DND-41 (cell line): ENCODE results near the gene NFKBIL1.

Source experiments
- ATAC-seq: fragments of 200-7000 bp; cut with Tn5 transposase; 3 replicates; pipeline ENCODE4 v1.9.1; 2021; ENCODE audit warnings: low read depth; ENCODE audit not compliant: insufficient read depth
- DNase-seq: peaks from one replicate; pipeline ENCODE4 v3.0.0-alpha.2; 2020
- H2AFZ ChIP-seq: 2 replicates; pipeline ENCODE4 v1.6.0; 2012; ENCODE audit warnings: low read depth, low read length
- H3K27ac ChIP-seq: 2 replicates; pipeline ENCODE4 v1.5.1; 2012; ENCODE audit warnings: low read length, inconsistent platforms
- H3K27me3 ChIP-seq: fragments of 200-600 bp; sonication (generic); 2 replicates; pipeline ENCODE4 v1.6.0; 2012; ENCODE audit warnings: low read length, mild to moderate bottlenecking, inconsistent platforms; ENCODE audit not compliant: insufficient read depth, poor library complexity
- H3K36me3 ChIP-seq: 2 replicates; pipeline ENCODE4 v1.5.1; 2012; ENCODE audit warnings: low read length, inconsistent platforms; ENCODE audit not compliant: insufficient read depth
- H3K4me1 ChIP-seq: 2 replicates; pipeline ENCODE4 v1.5.1; 2012; ENCODE audit warnings: mild to moderate bottlenecking, low read length; ENCODE audit not compliant: insufficient read depth
- H3K4me2 ChIP-seq: 2 replicates; pipeline ENCODE4 v1.6.0; 2012; ENCODE audit warnings: mild to moderate bottlenecking, moderate library complexity, low read length, inconsistent platforms; ENCODE audit not compliant: insufficient read depth
- H3K4me3 ChIP-seq, 2 experiments: fragments of 200-600 bp in 1 of 2; shearing (Covaris generic) in 1 of 2; 2 replicates each; pipeline ENCODE4 v1.5.1; 2012 to 2016; ENCODE audit warnings: inconsistent platforms in 2 of 2, low read length in 2 of 2, mild to moderate bottlenecking in 2 of 2, low read depth in 1 of 2, moderate library complexity in 1 of 2
- H3K79me2 ChIP-seq: 2 replicates; pipeline ENCODE4 v1.6.0; 2012; ENCODE audit warnings: low read length, inconsistent platforms; ENCODE audit not compliant: insufficient read depth
- H3K9ac ChIP-seq: 2 replicates; pipeline ENCODE4 v1.6.0; 2012; ENCODE audit warnings: low read depth, mild to moderate bottlenecking, inconsistent platforms, low read length, moderate library complexity
- H3K9me3 ChIP-seq: 2 replicates; pipeline ENCODE4 v1.5.1; 2012; ENCODE audit warnings: low read length, moderate library complexity, mild to moderate bottlenecking, inconsistent platforms; ENCODE audit not compliant: insufficient read depth, severe bottlenecking
- H4K20me1 ChIP-seq: 2 replicates; pipeline ENCODE4 v1.6.0; 2012; ENCODE audit warnings: low read length; ENCODE audit not compliant: insufficient read depth
- EZH2 ChIP-seq: IDR thresholded peaks from 3 replicates; pipeline ENCODE4 v1.6.1; 2012; ENCODE audit warnings: borderline replicate concordance, low read depth, mild to moderate bottlenecking, moderate library complexity, low read length, inconsistent platforms; ENCODE audit not compliant: severe bottlenecking
- TF ChIP-seq, protein P1 (sequence below): IDR thresholded peaks from 2 replicates; pipeline ENCODE4 v1.5.1; 2012; ENCODE audit warnings: borderline replicate concordance, low read length, moderate library complexity, mild to moderate bottlenecking; ENCODE audit not compliant: poor library complexity, severe bottlenecking; ENCODE audit errors: extremely low read depth

NFKBIL1 gene

DNA sequence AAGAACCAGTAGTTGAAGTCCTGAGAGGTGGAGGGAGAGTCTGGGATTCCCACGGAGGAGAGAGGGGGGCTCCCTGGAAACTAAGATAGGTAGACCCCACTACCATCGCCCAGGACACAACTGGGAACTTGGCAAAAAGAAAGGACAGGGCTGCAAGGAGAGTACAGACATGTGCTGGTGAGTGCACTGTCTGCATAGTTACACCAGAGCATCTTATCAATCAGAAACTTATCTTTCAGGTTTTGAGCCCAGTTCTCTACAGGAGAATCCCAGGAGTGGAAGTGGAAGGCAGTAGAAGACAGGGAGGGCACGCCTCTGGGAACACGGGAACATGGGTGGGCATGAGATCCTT lies 12.2 kb downstream of the NFKBIL1 start:
- DNase-seq (no peak), ATAC-seq (peak; percentile 18; the same call in 2 of the 3 replicates)

DNA sequence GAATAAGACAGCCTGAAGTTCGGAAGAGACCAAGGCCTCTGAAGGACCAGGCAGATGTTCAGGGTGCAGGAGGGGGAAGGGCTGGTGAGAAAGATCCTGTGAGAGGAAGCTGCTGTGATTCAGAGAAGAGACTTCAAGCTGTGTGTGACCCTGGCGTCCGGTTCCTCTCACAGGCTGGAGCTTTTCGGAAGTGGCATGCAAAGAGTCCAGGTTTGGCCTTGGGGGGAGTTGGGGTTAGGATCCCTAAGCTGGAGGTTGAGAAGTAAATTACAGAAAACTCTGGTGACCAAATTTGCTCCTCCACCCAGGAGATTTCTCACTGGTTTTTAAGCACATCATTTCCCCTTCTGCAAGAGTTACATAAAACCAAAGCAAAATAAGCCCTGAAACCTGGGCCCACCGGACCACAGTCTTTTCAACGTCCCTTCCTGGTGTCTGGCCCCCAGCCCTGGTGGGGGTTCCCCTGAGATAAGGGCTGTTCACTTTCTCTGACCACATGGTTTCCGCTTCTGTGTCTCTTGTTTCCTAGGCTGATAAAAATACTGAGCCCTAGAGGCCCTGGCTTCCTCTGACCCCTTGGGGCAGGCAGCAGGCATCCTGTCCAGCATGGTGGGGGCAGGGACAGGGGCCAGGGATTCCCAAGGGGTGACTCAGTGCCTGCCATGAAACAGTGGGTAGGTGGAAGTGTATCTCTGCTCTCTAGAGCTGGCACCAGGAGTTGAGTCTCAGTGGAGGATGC lies 12.7 kb downstream of the NFKBIL1 start:
- Histone ChIP-seq H3K27me3 (no peaks in the 10 kb centered on the region), H2AFZ (no peak overlapping the region), H3K27ac (no peak overlapping the region), H4K20me1 (0 out of 2 replicates have a peak, but pooled peaks cover 4% of the 10 kb centered on the region), H3K4me1 (no peaks in the 10 kb centered on the region), H3K9ac (no peak overlapping the region), H3K4me3 (no peak overlapping the region), H3K9me3 (no peaks in the 10 kb centered on the region), H3K4me2 (no peak overlapping the region), H3K79me2 (peaks cover 3% of the 10 kb centered on the region), H3K36me3 (peaks cover 48% of the 10 kb centered on the region)
- TF ChIP-seq, protein P1, sequence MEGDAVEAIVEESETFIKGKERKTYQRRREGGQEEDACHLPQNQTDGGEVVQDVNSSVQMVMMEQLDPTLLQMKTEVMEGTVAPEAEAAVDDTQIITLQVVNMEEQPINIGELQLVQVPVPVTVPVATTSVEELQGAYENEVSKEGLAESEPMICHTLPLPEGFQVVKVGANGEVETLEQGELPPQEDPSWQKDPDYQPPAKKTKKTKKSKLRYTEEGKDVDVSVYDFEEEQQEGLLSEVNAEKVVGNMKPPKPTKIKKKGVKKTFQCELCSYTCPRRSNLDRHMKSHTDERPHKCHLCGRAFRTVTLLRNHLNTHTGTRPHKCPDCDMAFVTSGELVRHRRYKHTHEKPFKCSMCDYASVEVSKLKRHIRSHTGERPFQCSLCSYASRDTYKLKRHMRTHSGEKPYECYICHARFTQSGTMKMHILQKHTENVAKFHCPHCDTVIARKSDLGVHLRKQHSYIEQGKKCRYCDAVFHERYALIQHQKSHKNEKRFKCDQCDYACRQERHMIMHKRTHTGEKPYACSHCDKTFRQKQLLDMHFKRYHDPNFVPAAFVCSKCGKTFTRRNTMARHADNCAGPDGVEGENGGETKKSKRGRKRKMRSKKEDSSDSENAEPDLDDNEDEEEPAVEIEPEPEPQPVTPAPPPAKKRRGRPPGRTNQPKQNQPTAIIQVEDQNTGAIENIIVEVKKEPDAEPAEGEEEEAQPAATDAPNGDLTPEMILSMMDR = no peak
- no peak for TF ChIP-seq EZH2
- DNase-seq (peak; percentile 55), ATAC-seq (peak; percentile 57)

More for the DNA sequence above, 12.2 kb downstream of the NFKBIL1 start:
- H3K4me1 ChIP-seq = no peaks in the 10 kb centered on the region; the same call in 1 of the 2 replicates
- 0 out of 2 replicates have a peak, but pooled peaks cover 4% of the 10 kb centered on the region for H4K20me1 ChIP-seq
- no peak for TF ChIP-seq EZH2
- TF ChIP-seq, protein P1 = no peak
- no peak overlapping the region for H3K4me3 ChIP-seq
- H3K4me2 ChIP-seq = no peak overlapping the region
- H3K79me2 ChIP-seq = peaks cover 5% of the 10 kb centered on the region
- H3K9ac ChIP-seq = no peak overlapping the region
- peaks cover 49% of the 10 kb centered on the region for H3K36me3 ChIP-seq
- no peak overlapping the region for H2AFZ ChIP-seq
- no peak overlapping the region for H3K27ac ChIP-seq
- H3K9me3 ChIP-seq = no peaks in the 10 kb centered on the region
- H3K27me3 ChIP-seq = no peaks in the 10 kb centered on the region

DNA sequence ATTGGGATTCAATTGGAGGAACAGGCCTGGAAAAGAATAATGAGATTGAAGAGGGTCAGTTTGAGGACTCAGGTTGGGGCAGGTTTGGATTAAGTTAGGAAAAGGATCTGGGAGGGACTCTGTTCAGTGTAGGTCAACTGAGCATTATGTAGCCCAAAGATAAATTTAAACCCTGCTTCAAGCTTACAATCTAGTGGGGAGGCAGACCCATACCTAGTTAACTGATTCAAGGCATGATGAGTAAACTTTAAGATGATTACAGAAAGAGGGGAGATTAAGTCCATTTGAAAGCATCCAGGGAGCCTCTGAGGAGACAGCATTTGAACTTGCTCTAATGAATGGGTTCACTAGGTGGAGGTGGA lies 13.3 kb downstream of the NFKBIL1 start:
- H3K36me3 ChIP-seq = peaks cover 48% of the 10 kb centered on the region
- no peak overlapping the region for H3K27ac ChIP-seq
- ATAC-seq = no peak
- H3K9ac ChIP-seq = no peak overlapping the region
- H3K4me1 ChIP-seq = no peaks in the 10 kb centered on the region
- no peak for TF ChIP-seq EZH2
- TF ChIP-seq, protein P1 = no peak
- no peak overlapping the region for H3K4me3 ChIP-seq
- H3K79me2 ChIP-seq = peaks cover 3% of the 10 kb centered on the region
- H3K27me3 ChIP-seq = no peaks in the 10 kb centered on the region
- H4K20me1 ChIP-seq = 0 out of 2 replicates have a peak, but pooled peaks cover 4% of the 10 kb centered on the region
- H2AFZ ChIP-seq = no peak overlapping the region
- H3K4me2 ChIP-seq = no peak overlapping the region
- DNase-seq = no peak
- no peaks in the 10 kb centered on the region for H3K9me3 ChIP-seq
